Activated naive CD8-positive, alpha-beta T cell treated with anti-CD3 and anti-CD28 coated beads, Interleukin-2, amount 10 ng/mL, durations not matched to agents 7 days and 5 days (primary cell): Measurements from ENCODE around the gene CDH13. TPM values are rescaled to one million over a fixed set of nuclear protein-coding genes. Genes with fewer than 3 reads are reported as not detected.

Experiments used
- ATAC-seq: fragments of 150-1000 bp; cut with Tn5 transposase; one replicate; pipeline ENCODE4 v1.10.0; 2021; ENCODE audit warnings: low read depth, moderate library complexity
- POLR2A ChIA-PET: fragments of 350-600 bp; sonication (Branson Sonifier 250); formaldehyde crosslinking; loops from one replicate; lab custom pipeline; 2021; ENCODE audit warnings: antibody characterized with exemption; lab: Charles Lee
- DNase-seq: peaks from one replicate; pipeline ENCODE4 v3.0.0; 2021
- H3K27ac Mint-ChIP-seq: one replicate; pipeline ENCODE4 v1.8.0; 2022; ENCODE audit warnings: mild to moderate bottlenecking, mixed read lengths
- H3K27me3 Mint-ChIP-seq: one replicate; pipeline ENCODE4 v1.8.0; 2022; ENCODE audit warnings: mild to moderate bottlenecking, moderate library complexity, mixed read lengths
- H3K36me3 Mint-ChIP-seq: one replicate; pipeline ENCODE4 v1.8.0; 2021; ENCODE audit warnings: mild to moderate bottlenecking, mixed read lengths
- H3K4me1 Mint-ChIP-seq: one replicate; pipeline ENCODE4 v1.8.0; 2021; ENCODE audit warnings: mixed read lengths
- H3K4me3 Mint-ChIP-seq: one replicate; pipeline ENCODE4 v1.8.0; 2022; ENCODE audit warnings: mild to moderate bottlenecking, moderate library complexity, mixed read lengths
- H3K9me3 Mint-ChIP-seq: one replicate; pipeline ENCODE4 v1.8.0; 2021; ENCODE audit warnings: mixed read lengths
- total RNA-seq, 2 experiments: library from RNA; stranded (reverse); gene quantifications; one replicate each; pipeline ENCODE4 v1.2.3, GENCODE V29; 2021

The CDH13 gene
- total RNA-seq, 2 experiments from 2014 or later: not detected

- Mint-ChIP-seq H3K9me3 (no peaks in the 10 kb centered on the region), H3K27ac (no peak overlapping the region), H3K4me1 (peaks cover 7% of the 10 kb centered on the region), H3K4me3 (no peak overlapping the region), H3K36me3 (no peaks in the 10 kb centered on the region), H3K27me3 (peaks cover 14% of the 10 kb centered on the region)
- POLR2A ChIA-PET: no interaction called here
- no peak for ATAC-seq
- DNase-seq: no peak
Measured at GRCh38 chr16:82633964-82634600, 7.3 kb downstream of the CDH13 start.

GRCh38 chr16:82634955-82635610, 8.3 kb downstream of the CDH13 start:
- DNase-seq (no peak), ATAC-seq (no peak)
- no peak overlapping the region for H3K4me3 Mint-ChIP-seq
- H3K36me3 Mint-ChIP-seq: no peaks in the 10 kb centered on the region
- POLR2A ChIA-PET: no interaction called here
- H3K27me3 Mint-ChIP-seq: peaks cover 5% of the 10 kb centered on the region
- H3K27ac Mint-ChIP-seq: peak overlapping the region; percentile 10
- H3K9me3 Mint-ChIP-seq: no peaks in the 10 kb centered on the region
- H3K4me1 Mint-ChIP-seq: peaks cover 11% of the 10 kb centered on the region

- Mint-ChIP-seq H3K9me3 (no peaks in the 10 kb centered on the region), H3K36me3 (no peaks in the 10 kb centered on the region), H3K27me3 (peaks cover 2% of the 10 kb centered on the region), H3K4me3 (no peak overlapping the region), H3K27ac (no peak overlapping the region), H3K4me1 (peaks cover 13% of the 10 kb centered on the region)
- ATAC-seq (no peak), DNase-seq (no peak)
- POLR2A ChIA-PET: no interaction called here
Measured at GRCh38 chr16:82636485-82636884, 9.7 kb downstream of the CDH13 start.

GRCh38 chr16:82636958-82637357, 10.2 kb downstream of the CDH13 start:
- Mint-ChIP-seq H3K9me3 (no peaks in the 10 kb centered on the region), H3K27ac (no peak overlapping the region), H3K27me3 (peaks cover 2% of the 10 kb centered on the region), H3K4me1 (peaks cover 15% of the 10 kb centered on the region), H3K4me3 (no peak overlapping the region), H3K36me3 (no peaks in the 10 kb centered on the region)
- POLR2A ChIA-PET: no interaction called here
- ATAC-seq (no peak), DNase-seq (no peak)

- Mint-ChIP-seq H3K4me1 (peaks cover 20% of the 10 kb centered on the region), H3K9me3 (no peaks in the 10 kb centered on the region), H3K27ac (no peak overlapping the region), H3K36me3 (no peaks in the 10 kb centered on the region), H3K27me3 (peaks cover 2% of the 10 kb centered on the region), H3K4me3 (no peak overlapping the region)
- DNase-seq (no peak), ATAC-seq (no peak)
- POLR2A ChIA-PET: no interaction called here
Measured at GRCh38 chr16:82638095-82638798, 11.5 kb downstream of the CDH13 start.

GRCh38 chr16:82639263-82639662, 12.5 kb downstream of the CDH13 start:
- ATAC-seq (no peak), DNase-seq (no peak)
- H3K27ac Mint-ChIP-seq: no peak overlapping the region
- no peak overlapping the region for H3K4me3 Mint-ChIP-seq
- H3K27me3 Mint-ChIP-seq: peaks cover 2% of the 10 kb centered on the region
- H3K9me3 Mint-ChIP-seq: no peaks in the 10 kb centered on the region
- peaks cover 20% of the 10 kb centered on the region for H3K4me1 Mint-ChIP-seq
- H3K36me3 Mint-ChIP-seq: no peaks in the 10 kb centered on the region
- POLR2A ChIA-PET: no interaction called here

GRCh38 chr16:82639666-82640336, 13.0 kb downstream of the CDH13 start:
- H3K36me3 Mint-ChIP-seq: no peaks in the 10 kb centered on the region
- POLR2A ChIA-PET: no interaction called here
- ATAC-seq: no peak
- no peak overlapping the region for H3K4me3 Mint-ChIP-seq
- H3K9me3 Mint-ChIP-seq: no peaks in the 10 kb centered on the region
- peaks cover 21% of the 10 kb centered on the region for H3K4me1 Mint-ChIP-seq
- H3K27me3 Mint-ChIP-seq: peaks cover 2% of the 10 kb centered on the region
- peak; percentile 60 for DNase-seq
- H3K27ac Mint-ChIP-seq: no peak overlapping the region

GRCh38 chr16:82641336-82641984, 14.7 kb downstream of the CDH13 start:
- no peak for DNase-seq
- peak overlapping the region; percentile 1 for H3K27ac Mint-ChIP-seq
- no peaks in the 10 kb centered on the region for H3K36me3 Mint-ChIP-seq
- H3K4me3 Mint-ChIP-seq: no peak overlapping the region
- no peaks in the 10 kb centered on the region for H3K9me3 Mint-ChIP-seq
- H3K4me1 Mint-ChIP-seq: peaks cover 16% of the 10 kb centered on the region
- H3K27me3 Mint-ChIP-seq: peaks cover 2% of the 10 kb centered on the region
- no peak for ATAC-seq
- POLR2A ChIA-PET: interaction anchor here (0.6 kb wide), 1 partner anchor 107 kb away, joined by 3 read pairs; no protein-coding TSS in a partner anchor

- DNase-seq (no peak), ATAC-seq (no peak)
- Mint-ChIP-seq H3K4me3 (no peak overlapping the region), H3K27me3 (peaks cover 2% of the 10 kb centered on the region), H3K36me3 (no peaks in the 10 kb centered on the region), H3K9me3 (no peaks in the 10 kb centered on the region), H3K4me1 (peaks cover 19% of the 10 kb centered on the region), H3K27ac (no peak overlapping the region)
- POLR2A ChIA-PET: no interaction called here
Measured at GRCh38 chr16:82643136-82643535, 16.4 kb downstream of the CDH13 start.

GRCh38 chr16:82643936-82644630, 17.3 kb downstream of the CDH13 start:
- POLR2A ChIA-PET: no interaction called here
- no peak overlapping the region for H3K4me3 Mint-ChIP-seq
- peaks cover under 1% of the 10 kb centered on the region for H3K9me3 Mint-ChIP-seq
- H3K27ac Mint-ChIP-seq: no peak overlapping the region
- peaks cover 2% of the 10 kb centered on the region for H3K27me3 Mint-ChIP-seq
- ATAC-seq (no peak), DNase-seq (no peak)
- peaks cover 19% of the 10 kb centered on the region for H3K4me1 Mint-ChIP-seq
- H3K36me3 Mint-ChIP-seq: peaks cover 1% of the 10 kb centered on the region

GRCh38 chr16:82646504-82646903, 19.7 kb downstream of the CDH13 start:
- H3K4me3 Mint-ChIP-seq: no peak overlapping the region
- H3K4me1 Mint-ChIP-seq: peaks cover 28% of the 10 kb centered on the region
- peaks cover 1% of the 10 kb centered on the region for H3K36me3 Mint-ChIP-seq
- ATAC-seq (no peak), DNase-seq (no peak)
- peaks cover 2% of the 10 kb centered on the region for H3K9me3 Mint-ChIP-seq
- H3K27me3 Mint-ChIP-seq: no peaks in the 10 kb centered on the region
- POLR2A ChIA-PET: no interaction called here
- peak overlapping the region; percentile 21 for H3K27ac Mint-ChIP-seq

- H3K27ac Mint-ChIP-seq: peak overlapping the region; percentile 77
- H3K9me3 Mint-ChIP-seq: peaks cover 2% of the 10 kb centered on the region
- H3K27me3 Mint-ChIP-seq: no peaks in the 10 kb centered on the region
- POLR2A ChIA-PET: no interaction called here
- no peak for DNase-seq
- H3K4me1 Mint-ChIP-seq: peaks cover 47% of the 10 kb centered on the region
- H3K4me3 Mint-ChIP-seq: no peak overlapping the region
- no peak for ATAC-seq
- peaks cover 1% of the 10 kb centered on the region for H3K36me3 Mint-ChIP-seq
Measured at GRCh38 chr16:82649766-82650165, 23.0 kb downstream of the CDH13 start.
